HG03097 (cell line): Measurements from ENCODE around the gene TTC31.
"Not testable (repeated sequence)": the region's sequence is repeated elsewhere in the genome, so short reads cannot be mapped to it uniquely, and the experiment has no call there.

Experiments
- ATAC-seq: cut with Tn5 transposase; IDR thresholded peaks from one replicate; pipeline ENCODE4 v1.9.1; 2021; ENCODE audit not compliant: unreplicated experiment, low FRiP score

TTC31 gene

DNA sequence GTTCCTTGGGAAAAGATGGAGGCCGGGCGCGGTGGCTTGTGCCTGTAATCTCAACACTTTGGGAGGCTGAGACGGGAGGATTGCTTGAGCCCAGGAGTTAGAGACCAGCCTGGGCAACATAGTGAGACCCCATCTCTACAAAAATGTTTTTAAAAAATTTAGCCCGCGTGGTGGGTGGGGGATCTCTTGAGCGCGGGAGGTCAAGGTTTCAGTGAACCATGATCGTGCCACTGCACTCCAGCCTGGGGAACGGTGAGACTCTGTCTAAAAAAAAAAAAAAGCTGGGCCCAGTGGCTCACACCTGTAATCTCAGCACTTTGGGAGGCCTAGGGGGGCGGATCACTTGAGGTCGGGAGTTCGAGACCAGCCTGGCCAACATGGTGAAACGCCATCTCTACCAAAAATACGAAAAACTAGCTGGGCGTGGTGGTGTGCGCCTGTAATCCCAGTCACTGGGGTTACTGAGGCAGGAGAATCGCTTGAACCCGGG is 839 bp downstream of the TTC31 start:
- ATAC-seq = not testable (repeated sequence)

DNA sequence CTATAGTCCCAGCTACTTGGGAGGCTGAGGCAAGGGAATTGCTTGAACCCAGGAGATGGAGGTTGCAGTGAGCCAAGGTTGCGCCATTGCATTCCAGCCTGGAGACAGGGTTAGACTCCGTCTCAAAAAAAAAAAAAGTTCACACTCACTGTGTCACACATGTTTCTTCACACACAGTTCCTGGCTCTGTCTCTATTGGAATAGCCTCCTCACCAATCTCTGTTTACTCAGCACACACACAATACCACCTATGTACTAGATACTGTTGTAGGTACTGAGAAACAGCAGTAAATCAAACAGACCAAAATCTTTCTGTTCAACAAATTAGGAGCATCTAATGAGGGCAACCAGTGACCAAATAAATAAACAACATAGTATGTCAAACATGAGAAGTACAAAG is 3.3 kb downstream of the TTC31 start:
- ATAC-seq = no peak

DNA sequence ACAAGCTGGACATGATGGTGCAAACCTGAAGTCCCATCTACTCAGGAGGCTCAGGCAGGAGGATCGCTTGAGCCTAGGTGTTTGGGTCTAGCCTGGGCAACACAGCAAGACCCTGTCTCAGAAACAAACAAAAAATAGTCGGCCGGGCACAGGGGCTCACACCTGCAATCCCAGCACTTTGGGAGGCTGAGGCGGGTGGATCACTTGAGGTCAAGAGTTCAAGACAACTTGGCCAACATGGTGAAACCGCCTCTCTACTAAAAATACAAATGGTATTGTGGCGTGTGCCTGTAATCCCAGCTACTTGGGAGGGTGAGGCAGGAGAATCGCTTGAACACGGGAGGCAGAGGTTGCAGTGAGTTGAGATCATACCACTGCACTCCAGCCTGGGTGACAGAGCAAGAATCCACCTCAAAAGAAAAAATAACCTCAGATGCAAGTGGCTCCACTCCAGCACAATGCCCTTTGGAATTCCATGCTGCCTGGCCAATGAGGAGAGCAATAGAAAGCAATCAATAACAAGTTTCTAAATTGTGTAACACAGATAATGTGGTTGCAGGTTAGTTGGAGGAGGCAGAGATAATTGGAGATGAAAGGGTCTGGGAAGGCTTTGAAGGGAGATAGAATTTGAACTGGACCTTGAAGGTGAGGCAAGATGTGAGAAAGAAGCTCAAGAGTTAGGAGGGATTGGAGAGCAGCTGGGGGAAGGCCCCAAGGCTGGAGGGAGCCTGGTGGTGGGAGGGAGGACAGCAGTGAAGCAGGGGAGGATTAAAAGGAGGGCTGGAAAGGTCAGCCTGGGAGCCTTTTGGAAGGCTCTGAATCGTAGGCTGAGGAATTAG is 6.0 kb downstream of the TTC31 start:
- no peak for ATAC-seq

DNA sequence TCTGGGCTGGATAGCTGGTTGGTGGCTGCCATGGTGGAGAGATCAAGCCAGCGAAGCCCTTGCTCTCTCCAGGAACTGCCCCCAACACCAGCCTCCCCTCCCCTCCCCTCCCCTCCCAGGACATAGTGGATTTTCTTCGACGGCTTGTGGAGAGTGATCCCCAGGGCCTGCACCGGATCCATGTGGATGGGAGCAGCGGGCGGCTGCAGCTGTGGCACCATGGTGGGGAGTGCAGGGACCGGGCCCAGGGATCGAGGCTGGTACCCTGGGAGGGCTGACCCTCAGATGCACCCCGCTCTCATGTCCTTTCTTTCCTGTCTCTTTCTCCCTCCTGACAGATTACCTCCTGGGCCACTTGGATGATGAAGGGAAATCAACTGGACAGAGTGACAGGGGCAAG is 7.0 kb downstream of the TTC31 start:
- no peak for ATAC-seq

DNA sequence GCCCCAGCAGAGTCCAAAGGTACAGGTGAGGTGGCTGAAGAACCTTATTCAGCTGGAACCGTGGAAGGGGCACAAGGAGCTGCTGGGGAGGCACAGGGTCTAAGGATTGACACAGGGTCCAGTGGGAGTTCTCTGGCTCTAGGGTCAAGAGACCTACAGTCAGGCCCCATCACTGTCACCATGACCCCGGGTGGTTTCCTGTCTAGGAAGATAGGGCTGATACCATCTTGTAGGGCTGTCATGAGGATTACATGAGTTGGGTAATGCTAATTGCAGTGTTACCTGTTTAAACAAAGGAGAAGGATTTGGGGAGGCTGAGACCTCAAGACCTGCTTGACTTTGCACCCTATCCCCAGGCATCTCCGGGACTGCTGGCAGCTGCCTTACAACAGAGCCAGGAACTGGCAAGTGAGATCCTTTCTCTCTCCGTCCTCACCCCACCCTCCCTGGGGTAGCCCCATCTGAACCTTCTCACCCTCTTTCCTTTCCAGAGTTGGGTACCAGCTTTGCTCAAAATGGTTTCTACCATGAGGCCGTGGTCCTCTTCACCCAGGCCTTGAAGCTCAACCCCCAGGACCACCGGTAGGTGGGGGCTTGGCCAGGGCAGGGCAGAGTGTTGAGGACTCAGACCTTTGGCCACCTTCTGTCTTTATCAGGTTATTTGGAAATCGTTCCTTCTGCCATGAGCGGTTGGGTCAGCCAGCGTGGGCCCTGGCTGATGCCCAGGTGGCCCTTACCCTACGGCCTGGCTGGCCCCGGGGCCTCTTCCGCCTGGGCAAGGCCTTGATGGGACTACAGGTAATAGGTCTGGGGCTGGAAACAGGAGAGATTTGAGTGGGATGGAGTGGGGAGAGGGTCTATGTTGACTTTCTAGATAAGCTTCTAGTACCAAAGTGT is 9.0 kb downstream of the TTC31 start:
- ATAC-seq = no peak

DNA sequence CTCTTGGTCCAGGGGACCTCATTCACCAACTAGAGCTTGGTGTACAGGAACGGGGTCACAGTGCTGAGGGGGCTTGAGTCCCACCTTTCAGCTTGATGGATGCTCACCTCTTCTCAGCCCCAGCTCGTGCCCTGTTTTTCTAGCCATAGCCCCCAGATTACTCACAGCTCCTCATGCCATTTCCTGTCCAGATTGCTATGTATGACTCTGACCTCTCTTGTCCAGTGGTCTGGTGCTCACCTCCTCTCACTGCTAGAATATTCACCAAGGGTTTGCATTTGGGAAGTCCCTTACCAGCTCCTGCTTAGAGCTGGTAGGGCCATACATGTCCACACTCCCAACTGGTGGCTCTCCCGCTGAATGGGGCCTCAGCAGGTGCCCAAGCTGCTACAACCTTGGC is 10.7 kb downstream of the TTC31 start:
- no peak for ATAC-seq

DNA sequence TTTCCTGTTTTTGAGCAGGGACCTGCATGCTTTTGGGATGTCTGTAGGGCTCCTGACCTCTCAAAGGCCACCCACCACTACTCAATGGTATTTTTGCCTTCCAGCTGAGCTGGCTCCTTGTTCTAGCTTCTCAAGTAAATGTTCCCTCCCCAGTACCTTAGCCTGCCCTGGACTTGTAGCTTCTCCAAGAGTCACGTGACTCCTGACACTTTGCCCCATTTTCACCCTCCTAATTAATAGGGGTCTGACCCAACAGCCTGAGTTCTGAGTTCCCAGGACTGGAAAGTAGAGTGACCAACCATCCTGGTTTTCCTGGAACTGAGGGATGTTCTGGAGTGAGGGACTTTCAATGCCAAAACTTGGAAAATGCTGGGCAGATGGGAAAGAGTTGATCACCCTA is 12.6 kb downstream of the TTC31 start:
- no peak for ATAC-seq

DNA sequence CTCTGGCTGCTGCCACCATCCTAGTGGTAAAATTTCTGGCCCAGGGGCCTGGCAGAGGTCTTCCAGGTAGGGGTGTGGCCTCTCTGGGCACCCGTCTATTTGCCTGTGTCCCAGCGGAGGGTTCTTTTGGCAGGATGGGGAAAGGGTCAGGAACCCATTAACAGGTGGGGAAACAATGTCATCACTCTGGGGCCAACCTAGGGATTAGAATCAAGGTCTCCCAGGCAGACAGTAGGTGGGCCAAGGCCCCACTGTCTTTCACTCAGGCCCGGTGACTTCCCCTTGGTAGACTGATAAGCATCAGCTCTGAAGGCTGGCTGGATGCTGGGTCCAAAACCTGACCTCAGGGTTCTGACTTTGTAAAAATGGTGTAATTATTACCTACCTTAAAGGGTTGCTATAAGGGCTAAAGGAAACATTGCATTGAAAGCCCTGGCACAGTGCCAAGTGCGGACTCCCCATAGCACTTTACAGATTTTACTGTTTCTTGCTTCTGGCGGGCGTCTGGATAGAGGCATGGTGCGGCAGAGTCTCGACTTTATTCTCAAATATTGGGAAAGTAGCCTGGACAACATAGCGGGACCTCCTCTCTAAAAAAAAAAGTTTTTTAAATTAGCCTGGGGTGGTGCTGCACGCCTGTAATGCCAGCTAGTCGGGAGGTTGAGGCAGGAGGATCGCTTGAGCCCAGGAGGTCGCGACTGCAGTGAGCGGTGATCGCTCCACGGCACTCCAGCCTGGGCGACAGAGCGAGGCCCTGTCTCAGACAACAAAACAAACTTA is 14.3 kb downstream of the TTC31 start:
- ATAC-seq = no peak

DNA sequence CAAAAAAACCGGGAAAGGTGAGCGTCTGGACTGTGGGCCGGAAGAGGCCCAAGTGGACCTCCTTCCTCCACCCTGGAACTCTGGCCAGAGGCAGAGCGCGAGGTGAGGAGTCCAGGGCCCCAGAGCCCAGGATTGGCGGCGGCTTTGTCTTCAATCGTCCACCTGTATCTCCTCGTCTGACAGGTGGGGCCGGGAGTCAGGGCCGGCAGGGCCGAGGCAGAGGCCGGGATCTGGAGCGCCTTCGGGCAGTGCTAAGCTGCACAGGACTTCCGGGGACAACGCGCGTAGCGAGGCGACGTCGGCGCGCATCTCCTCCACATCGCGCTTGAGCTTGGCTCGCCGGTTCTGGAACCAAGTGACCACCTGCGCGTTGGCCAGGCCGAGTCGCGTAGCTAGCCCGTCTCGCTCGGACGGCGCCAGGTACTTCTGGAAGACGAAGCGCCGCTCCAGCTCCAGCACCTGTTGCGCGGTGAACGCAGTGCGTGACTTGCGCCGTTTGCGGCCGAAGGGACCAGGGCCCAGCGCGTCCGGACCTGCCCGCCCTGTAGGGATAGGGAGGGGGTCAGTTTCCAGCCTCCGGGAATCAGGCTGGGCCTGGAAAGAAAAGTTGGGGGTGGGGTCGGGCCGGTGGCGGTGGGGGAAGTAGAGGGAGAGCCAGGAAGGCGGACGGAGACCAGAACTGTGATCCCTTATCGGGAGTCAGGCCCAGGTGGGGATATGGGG is 15.1 kb downstream of the TTC31 start:
- ATAC-seq = no peak

DNA sequence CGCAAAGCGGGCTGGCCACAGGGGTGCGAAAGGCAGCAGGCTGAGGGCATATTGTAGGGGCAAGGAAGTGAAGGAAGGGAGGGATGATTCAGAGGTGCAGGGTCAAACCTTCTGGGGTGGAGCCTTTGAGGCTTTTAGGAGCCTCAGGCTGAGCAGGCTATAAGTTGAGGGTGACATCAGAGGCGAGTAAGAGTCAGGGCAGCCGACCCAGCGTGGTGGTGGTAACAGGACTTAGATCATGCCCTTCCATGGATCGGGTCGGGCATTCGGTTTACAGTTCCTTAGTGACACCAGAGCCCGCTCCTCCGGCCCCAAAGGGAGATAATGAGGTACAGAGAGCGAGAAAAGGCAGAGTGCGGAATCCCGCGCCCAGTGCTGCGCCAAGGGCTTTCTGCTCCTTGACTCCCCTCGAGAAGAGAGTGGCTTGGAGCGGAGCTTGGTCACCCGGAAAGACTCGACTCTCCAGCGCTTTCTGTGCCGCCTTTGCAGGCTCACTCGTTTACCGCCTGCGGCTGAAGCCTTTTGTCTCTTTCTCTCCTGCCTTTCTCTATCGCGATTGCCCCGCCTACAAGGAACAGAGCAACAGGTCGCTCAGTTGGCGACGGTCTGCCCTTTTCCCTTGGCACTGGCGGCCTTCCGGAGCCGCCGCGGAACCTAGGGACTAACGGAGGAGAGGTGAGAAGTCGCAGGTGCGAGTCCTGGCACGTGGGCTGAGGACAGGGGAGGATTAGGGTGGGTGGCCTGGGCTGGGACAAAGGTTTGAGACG is 15.8 kb downstream of the TTC31 start:
- no peak for ATAC-seq

DNA sequence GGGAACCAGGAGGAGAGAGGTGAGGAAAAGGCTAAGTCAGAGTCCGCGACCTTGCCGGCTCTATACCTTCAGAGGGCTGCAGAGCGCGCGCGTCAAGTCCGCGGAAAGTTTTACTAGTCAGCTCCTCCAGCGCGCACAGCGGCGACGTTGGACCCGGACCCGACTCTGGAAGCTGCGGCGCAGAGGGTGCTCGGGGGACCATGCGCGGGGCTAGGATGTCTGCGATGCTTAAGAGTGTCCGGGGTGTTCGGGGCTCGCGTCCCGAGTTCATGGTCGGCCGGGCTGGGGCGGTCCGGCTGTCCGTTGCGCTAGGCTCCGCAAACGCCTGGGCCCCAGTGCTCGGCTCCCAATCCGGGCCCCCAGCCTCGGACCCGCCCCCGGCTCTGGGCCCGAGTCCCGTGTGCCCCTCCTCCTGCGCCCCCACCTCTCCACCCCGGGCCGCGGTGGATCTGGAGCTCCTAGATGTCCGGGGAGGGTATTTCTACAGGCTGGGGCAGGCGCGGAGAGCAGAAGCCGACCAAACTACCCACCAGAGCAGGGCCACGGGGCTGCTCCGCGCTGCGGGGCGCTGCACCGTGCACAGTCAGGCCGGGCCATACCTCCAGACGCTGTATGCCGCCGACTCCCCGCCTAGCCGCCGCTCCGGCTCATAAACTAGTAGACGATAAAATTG is 16.5 kb downstream of the TTC31 start, which contains the start of gene LBX2:
LBX2 (minus strand) TSS at position 337 of the 673 bp plus-strand sequence; CDS start at position 271, 66 bp downstream.
- ATAC-seq = no peak

DNA sequence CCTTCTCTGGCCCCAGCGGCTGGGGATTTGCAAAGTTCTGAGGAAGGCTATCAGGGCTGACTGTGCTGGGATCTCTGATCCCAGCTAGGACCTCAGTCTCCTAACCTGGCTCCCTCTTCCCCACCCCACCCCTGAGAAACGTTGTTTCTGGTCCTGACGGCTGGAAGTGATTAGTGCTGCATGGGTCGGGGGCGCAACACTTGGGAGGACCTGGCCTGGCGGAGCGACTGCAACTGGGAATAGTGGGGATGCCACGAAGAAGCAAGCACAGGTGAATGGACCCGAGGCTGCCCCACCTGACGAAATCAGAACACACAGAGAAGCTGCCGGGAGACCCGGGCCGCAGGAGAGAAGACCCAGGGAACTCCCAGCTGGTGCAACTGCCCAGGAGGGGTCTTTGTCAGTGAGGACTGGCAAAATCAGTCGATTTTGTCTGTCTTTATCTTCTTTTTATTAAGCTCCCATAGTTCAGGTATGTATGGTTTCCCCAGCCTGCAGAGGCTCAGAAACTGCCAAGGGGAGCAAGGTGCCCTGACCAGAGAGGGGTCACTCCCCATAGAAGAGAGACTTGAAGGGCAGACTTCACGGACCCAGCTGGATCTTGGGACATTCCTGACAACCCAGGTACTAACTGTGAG is 17.2 kb downstream of the TTC31 start:
- ATAC-seq = no peak

DNA sequence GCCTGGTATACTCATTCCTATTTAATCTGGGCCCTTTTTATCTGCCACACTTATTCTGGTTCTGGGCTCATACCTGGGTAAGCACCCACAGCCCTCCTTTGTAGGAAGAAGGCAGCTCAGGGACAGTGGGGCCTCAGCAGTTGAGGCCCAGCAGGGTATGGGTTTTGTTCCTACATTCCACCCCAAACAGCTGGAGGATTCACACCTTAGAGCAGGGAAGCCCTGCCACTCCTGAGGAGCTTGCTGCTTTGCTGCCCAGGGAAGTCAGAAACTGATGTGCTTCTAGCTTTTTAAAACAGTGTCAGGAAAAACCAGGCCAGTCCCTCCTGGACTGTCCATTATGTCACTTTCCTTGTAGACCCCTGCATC is 17.7 kb downstream of the TTC31 start:
- no peak for ATAC-seq

DNA sequence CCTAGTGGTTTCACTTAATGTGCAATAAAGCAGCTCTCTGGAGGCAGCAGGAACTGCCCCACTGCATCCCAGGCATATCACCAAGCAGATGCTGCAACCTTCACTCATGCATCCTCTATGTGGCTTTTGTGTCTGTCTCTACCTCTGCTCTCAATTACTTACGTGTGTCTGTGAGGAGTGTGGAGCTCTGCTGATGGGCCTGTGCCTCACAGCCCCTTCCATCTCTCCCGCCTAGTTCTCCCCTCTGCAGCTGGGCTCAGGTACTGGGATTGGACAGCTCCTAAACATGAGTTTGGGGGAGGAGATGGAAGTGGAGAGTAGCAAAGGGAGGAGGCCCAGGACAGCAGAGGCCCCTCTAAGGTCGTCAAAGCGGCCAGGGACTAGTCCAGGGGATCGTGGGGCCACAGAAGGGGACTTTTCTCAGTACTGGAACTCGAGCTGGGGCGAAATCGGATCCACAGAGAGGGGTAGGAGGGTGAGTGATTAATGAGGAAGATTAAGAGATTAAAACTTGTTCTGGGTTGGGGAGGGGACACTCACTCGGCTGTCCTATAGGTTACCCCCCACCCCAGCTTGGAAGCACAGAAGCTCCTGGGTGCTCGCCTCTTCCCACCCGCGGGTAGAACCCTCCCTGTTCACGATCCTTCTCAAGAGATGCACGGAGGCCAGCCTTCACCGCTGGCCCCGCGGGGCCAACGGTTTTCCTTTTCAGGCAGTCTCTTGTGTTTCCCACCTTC is 18.6 kb downstream of the TTC31 start:
- no peak for ATAC-seq

DNA sequence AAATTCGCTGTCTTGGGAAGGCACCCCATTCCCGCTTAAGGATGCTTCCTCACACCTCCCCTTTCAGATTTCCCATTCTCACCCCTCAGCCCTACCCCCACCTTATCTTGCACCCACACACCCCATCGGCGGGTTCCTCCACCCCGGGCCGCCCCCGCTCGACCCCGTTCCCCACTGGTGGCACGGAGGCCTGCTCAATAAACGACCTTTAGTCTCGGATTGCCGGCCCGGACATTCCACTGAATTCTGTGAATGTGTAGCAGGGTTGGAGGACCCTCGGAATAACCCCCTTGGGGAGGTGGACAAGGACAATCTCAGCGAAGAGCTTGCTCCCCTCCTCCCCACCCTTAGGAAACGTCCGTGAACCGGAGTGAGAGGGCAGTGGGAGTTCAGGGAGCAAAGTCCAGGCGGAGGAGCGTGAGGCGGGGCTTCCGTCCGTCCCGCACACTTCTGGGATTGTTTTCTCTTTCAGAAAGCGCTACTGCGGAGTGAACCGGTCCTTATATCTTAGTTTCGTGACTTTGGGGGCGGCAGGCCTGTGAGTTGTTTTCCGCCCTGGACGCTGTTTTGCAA is 19.4 kb downstream of the TTC31 start:
- ATAC-seq = no peak

DNA sequence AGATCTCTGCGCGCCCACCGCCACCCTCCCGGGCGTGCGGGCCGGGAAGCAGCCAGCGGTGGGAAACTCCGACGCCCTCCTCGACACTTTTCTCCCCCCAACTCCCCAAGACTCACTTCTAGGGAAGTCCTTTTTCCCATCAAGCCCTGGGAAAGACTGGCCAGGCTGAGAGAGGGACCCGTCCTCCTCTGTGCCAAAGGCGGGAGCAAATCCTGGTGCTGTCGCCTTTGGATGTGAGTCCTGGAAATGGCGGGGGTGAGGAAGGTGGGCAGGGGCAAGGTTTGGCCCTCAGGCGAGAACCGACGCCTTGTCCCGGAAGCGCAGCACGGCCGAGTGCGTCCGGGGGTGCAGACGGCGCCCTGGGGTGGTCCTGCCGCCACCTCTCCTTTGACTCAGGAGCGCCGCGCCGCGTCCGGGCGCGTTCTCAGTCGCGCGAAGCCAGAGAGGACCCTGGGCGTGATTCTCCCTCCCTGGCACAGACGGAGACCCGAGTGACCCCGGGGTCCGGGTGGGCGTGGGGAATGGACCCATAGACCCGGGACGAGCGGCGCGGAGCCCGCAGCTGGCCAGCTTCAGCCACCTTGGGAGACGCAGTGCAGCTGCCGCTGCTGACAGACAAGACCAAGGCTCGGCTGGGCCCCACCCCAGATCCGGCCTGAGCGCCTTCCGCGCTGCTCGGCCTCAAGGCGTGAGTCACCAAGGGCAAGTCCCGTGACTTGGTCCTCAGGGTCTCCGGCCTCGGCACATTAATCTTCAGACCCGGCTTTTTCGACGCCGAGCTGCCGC is 20.0 kb downstream of the TTC31 start:
- peak; percentile 35 for ATAC-seq
